K562 (cell line): ENCODE results near the gene SH3TC2. TPM values are rescaled to one million over a fixed set of nuclear protein-coding genes. Genes with fewer than 3 reads are reported as not detected.

Experiments used
- HDGF ChIP-seq: fragments of 450-650 bp; IDR thresholded peaks from 2 replicates; pipeline ENCODE4 v1.6.1; 2016
- KLF1 ChIP-seq: fragments of 450-650 bp; IDR thresholded peaks from 2 replicates; pipeline ENCODE4 v1.6.1; 2016; ENCODE audit warnings: missing genetic modification characterization, missing compliant biosample characterization
- PRPF4 ChIP-seq: fragments of 200-400 bp; formaldehyde crosslinking; IDR thresholded peaks from one replicate; pipeline ENCODE4 v1.6.1; 2017; ENCODE audit warnings: low read length, low read depth, mild to moderate bottlenecking; ENCODE audit not compliant: insufficient read depth, poor library complexity, severe bottlenecking
- polyA plus RNA-seq, 8 experiments: library from polyadenylated mRNA; depleted of rRNA in 4 of 8; stranded (reverse) in 5 of 8; unstranded in 3 of 8; fragments of >200 nt; fragmentation: Nextera tagmentation in 2 of 8; fragmentation: Illumina TruSeq in 1 of 8; extraction: Ambion mirVana in 2 of 8; extraction: Trizol in 1 of 8; gene quantifications; 2 replicates each; pipeline versions ENCODE4 v1.2.1 to v1.2.3, GENCODE V29; 2011 to 2014; ENCODE audit warnings: inconsistent platforms in 1 of 8, missing spikeins in 1 of 8
- total RNA-seq, 7 experiments: library from RNA; depleted of rRNA in 6 of 7; stranded (reverse); fragments of >200 nt in 6 of 7; fragmentation: Illumina TruSeq in 2 of 7; extraction: Trizol in 2 of 7; gene quantifications; 2 replicates each; pipeline versions ENCODE4 v1.2.1 to v1.2.3, GENCODE V29; 2011 to 2021; ENCODE audit warnings: low replicate concordance in 1 of 7
- TF ChIP-seq, protein P1 (sequence below), 2 experiments: fragments of 450-650 bp; formaldehyde crosslinking in 1 of 2; IDR thresholded peaks; 2 replicates each; pipeline versions ENCODE4 v1.4.0 to v1.6.1; 2014 to 2020; ENCODE audit warnings: mild to moderate bottlenecking in 2 of 2, borderline replicate concordance in 1 of 2, low read depth in 1 of 2

SH3TC2 gene
- total and polyA plus RNA-seq, 9 of the 15 experiments (the other 6 are each of a cell fraction or from before 2014, with no cell fraction given) = 0.03 to 0.80 (median 0.55) TPM; not detected in 1

DNA sequence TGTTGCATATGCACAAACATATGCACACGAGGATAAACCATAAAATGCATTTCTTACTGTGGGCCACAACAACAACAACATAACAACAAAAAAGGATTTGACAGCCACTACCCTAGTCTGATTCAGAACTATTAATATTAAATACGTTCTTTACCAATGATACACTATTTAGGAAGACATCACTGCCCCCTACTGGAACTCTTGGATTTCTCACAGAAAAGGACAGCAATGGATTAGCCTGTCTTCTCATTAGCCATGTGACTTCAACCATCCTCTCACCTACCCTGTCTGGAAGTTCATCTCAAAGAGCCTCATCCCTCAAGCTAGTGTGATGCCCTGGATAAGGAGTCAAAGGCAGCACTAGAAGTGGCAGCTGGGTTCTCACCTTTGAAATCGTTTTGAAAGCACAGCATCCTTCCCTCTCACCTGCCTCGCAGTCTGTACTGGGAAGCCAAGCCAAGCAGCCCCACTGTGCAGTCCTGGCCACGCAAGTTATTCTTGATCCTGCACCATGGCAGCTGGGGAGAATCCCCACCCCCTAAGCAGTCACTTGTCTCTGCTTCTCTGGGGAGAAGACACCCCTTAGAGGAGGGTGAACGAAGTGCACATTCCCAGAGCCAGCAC lies 64.6 kb downstream of the SH3TC2 start (continued):
- TF ChIP-seq PRPF4 (no peak), KLF1 (no peak), HDGF (no peak)
- TF ChIP-seq, protein P1, sequence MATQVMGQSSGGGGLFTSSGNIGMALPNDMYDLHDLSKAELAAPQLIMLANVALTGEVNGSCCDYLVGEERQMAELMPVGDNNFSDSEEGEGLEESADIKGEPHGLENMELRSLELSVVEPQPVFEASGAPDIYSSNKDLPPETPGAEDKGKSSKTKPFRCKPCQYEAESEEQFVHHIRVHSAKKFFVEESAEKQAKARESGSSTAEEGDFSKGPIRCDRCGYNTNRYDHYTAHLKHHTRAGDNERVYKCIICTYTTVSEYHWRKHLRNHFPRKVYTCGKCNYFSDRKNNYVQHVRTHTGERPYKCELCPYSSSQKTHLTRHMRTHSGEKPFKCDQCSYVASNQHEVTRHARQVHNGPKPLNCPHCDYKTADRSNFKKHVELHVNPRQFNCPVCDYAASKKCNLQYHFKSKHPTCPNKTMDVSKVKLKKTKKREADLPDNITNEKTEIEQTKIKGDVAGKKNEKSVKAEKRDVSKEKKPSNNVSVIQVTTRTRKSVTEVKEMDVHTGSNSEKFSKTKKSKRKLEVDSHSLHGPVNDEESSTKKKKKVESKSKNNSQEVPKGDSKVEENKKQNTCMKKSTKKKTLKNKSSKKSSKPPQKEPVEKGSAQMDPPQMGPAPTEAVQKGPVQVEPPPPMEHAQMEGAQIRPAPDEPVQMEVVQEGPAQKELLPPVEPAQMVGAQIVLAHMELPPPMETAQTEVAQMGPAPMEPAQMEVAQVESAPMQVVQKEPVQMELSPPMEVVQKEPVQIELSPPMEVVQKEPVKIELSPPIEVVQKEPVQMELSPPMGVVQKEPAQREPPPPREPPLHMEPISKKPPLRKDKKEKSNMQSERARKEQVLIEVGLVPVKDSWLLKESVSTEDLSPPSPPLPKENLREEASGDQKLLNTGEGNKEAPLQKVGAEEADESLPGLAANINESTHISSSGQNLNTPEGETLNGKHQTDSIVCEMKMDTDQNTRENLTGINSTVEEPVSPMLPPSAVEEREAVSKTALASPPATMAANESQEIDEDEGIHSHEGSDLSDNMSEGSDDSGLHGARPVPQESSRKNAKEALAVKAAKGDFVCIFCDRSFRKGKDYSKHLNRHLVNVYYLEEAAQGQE (IDR thresholded peaks at IDR 0.05; ENCODE audit: borderline replicate concordance) = peak; percentile 38; the same call in 1 of the 2 replicates
- TF ChIP-seq, protein P1 (CRISPR knock-in tag; IDR thresholded peaks at IDR 0.05; ENCODE audit: low read depth) = no peak
- TF ChIP-seq, all 486 proteins: peak for 7
